ENCODE results near the gene HEPACAM.

DNA sequence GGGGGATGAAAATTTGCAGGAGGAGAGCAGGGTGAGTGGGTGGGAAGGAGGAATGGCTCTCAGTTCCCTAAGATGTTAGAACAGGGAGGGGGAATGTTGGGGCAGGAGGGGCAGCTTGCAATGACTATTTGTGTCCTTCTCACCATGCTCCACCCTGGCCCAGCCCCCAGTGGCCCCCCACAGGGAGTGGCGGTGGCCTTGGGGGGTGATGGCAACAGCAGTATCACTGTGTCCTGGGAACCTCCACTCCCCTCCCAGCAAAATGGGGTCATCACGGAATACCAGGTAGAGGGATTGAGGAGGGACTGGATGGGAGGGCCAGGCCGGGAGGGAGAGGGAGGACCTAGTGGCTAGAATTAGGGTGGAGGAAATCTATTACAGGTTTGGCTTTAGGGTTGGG is 60.4 kb downstream of the HEPACAM start:
- TF ChIP-seq POLR2AphosphoS5 (IDR thresholded peaks at IDR 0.05) (no peak), CTCF (IDR thresholded peaks at IDR 0.05) (no peak)
